HG03575 (cell line): Measurements from ENCODE around the gene WEE1.

ENCODE experiments used
- ATAC-seq: cut with Tn5 transposase; IDR thresholded peaks from one replicate; pipeline ENCODE4 v1.9.1; 2021; ENCODE audit not compliant: unreplicated experiment, insufficient number of reproducible peaks, low FRiP score; ENCODE audit errors: extremely low read depth

The WEE1 gene

DNA sequence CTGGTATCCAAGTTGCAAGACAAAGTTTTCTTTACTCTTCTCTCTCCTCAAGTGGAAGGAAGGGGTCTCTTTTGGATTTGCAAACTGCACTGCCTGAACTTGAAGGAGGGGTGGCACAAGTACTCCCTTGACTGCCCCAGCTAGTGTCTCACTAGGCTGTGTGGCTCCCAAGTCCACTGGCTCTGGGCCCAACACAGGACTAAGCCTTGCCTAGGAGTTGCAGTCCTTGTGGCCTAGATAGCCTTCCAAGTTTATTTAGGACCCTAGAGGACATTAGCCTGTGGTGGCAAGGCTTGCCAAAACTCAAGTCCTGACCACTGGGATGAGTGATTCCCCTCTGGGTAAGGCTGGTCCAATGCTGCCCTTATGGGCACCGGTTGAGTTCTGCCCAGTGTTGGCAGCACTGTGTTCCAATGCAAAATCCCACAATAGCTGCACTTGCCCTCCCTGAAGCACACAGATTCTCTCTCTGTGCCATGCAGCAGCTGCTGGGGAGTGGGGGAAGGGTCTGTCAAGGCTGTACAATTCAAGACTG is 10.2 kb upstream of the WEE1 start:
- ATAC-seq = no peak

DNA sequence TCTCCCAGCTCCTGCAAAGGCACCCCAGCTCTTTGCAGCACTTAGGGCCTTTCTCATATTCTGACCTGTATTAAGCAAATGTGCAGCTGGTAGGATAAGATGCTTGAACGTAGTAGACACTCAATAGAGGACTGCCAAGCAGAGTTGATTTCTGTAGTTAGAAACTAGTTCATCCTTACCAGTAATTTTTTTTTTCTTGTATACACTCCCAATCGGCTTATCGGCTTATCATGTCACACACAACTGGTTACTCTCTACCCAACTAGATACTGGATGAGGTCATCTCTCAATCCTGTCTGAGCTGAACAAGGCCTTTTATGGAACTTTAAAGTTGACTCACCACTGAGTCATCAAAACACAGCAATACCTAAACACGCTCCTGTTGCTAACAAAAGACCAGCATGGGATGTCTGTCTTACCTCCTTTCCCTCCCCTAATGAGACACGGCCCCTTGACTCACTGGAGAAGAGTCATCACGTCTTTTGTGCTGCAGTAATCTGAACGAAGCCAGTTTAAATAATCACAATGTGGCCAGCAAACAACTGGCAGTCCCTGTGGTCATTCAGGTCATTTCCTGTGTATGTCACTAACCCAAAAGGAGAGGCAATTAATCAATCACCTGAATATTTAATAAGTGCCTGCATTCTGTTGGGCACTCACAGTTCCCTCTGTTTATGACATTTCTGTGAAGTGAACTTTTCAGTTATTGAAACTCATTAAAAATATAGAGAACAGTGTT is 7.5 kb upstream of the WEE1 start:
- ATAC-seq = peak; percentile 73

DNA sequence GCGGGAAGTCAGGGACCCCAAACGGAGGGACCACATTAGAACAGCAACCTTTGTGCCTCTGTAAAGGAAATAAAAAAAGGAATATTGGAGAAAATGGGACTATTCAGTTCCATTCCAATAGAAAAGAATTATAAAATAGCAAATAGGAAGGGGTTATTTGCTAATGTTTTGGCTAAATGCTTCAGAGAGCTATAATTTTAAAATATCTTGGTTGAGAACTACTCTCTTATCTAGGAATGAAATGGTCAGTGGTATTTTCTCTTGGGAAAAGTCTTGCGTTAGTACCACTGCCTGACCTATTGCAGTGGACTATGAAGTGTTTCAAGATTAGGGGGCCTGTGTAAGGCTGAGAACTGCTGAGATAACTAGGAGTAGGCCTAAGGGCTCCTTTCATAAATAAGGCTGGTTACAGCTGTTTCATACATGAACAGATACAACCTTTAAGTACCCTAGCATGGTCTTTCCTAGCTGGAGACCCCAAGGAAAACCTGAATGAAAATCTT is 6.9 kb upstream of the WEE1 start:
- no peak for ATAC-seq

DNA sequence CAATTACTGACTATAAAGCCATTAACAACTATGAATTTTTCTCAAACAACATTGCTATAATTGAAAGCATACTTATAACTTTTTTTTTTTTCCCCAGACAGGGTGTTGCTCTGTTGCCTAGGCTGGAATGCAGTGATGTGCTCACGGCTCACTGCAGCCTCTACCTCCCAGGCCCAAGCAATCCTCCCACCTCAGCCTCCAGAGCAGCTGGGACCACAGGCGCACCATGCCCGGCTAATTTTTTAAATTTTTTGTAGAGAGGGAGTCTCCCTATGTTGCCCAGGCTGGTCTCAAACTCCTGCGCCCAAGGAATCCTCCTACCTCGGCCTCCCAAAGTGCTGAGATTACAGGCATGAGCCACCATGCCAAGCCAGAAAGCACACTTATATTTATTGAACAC is 6.1 kb upstream of the WEE1 start:
- ATAC-seq = no peak

- ATAC-seq = no peak
These were observed 5.2 kb upstream of the WEE1 start for GRCh38 chr11:9568161-9568853.

DNA sequence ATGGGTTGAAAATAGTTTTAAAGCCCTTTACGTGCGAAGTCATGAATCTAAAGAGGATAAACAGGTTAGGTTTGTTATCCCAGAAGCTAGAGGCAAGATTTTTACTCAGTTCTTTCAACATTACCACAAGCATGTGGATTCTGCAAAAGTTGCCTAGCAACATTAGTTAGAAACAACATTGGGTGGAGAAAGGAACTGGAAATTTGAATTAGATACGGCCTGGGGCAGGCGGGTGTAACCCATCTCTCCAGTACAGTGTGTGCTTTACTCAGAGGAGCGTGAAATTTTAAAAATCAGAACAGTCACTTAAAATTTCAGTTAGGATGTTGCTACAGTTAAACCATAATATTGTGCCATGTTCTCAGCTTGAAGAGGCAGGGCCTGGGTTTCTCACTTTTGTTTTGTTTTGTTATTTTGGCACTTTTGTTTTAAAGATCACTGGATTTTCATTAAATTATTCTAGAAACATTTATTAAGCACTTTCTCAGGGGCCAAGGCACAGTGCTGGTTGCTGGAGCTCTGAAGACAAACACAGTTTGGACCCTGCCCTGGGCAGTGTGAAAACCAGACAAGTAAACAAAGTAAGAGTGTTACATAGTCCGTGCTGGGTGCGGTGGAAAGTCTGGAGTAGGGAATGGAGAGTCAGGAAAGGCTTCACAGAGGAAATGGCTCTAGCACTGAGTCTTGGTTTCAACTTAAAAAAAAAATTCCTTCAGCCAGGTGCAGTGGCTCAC is 4.4 kb upstream of the WEE1 start:
- ATAC-seq = no peak

GRCh38 chr11:9569588-9570164 is 3.8 kb upstream of the WEE1 start:
- ATAC-seq = no peak

DNA sequence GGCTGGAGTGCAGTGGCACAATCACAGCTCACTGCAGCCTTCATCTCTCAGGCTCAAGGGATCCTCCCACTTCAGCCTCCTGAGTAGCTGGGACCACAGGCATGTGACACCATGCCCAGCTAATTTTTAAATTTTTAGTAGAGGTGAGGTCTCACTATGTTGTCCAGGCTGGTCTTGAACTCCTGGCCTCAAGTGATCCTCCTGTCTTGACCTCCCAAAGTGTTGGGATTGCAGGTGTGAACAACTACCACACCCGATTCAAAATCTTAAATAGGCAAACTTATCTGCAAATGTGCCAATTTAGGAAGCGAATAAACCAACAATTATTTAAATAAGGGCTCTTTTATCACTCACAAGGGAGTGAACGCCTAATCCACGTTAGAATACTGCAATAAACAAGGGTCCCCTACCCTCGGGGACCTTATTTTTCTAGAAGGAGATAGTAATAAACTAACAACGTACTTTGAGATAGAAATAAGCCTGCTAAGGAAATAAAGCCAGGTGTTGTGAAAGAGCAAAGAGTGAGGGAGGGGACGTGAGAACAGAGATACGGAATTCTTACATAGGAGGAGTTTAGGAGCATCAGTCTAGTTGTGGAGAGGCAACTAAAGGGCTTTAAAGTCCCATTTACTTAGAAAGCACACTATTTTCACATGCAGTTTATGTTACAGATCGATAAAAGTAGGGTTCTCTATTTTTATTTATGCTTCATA is 3.0 kb upstream of the WEE1 start:
- ATAC-seq = no peak

GRCh38 chr11:9571071-9571762 is 2.3 kb upstream of the WEE1 start:
- ATAC-seq = no peak

GRCh38 chr11:9571763-9572115 is 1.7 kb upstream of the WEE1 start:
- ATAC-seq = no peak

DNA sequence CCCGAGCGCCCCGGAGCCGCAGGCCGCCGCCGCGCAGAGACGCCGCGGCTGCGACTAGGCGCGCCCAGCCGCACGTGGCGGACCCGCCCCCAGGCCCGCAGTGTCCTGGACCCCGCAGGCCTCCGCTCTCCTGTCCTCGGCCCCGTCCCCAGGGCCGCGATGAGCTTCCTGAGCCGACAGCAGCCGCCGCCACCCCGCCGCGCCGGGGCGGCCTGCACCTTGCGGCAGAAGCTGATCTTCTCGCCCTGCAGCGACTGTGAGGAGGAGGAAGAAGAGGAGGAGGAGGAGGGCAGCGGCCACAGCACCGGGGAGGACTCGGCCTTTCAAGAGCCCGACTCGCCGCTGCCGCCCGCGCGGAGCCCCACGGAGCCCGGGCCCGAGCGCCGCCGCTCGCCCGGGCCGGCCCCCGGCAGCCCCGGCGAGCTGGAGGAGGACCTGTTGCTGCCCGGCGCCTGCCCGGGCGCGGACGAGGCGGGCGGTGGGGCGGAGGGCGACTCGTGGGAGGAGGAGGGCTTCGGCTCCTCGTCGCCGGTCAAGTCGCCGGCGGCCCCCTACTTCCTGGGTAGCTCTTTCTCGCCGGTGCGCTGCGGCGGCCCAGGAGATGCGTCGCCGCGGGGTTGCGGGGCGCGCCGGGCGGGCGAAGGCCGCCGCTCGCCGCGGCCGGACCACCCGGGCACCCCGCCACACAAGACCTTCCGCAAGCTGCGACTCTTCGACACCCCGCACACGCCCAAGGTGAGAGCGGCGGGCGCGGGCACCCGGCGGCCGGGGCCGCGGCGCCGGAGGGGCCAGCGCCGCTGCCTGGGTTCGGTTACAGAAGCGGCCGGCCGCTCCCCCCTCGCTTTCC is 528 bp downstream of the WEE1 start:
- ATAC-seq = peak; percentile 3

DNA sequence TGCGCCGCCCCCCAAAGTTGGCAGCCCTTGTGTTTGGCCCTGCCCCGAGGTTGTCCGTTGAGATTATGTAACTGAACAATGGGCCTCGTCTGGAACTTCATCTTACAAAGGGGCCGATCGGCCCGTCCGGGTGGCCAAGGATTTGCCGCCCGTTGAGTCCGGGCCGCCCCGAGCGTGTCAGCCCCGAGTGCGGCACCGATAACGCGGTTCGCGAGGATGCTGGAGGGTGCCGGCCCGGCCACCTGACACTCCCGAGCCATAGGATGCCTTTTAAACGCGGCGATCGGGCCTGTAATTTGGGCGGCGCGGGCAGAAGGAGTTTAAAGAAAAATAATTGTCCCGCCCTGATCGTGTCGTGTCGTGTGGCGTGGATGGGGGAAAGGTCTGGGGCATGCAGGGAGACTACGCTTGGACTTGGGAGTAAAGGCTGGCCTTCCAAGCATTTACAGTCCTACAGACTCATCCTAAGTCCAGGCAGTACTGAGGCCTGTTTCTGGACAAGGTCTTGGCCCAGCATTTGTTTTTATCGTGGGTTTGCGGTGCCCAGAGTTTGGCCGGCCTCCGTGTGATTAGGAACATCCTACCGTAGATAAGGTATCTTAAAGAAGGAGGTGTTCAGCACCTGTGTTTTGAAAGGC is 1.3 kb downstream of the WEE1 start:
- ATAC-seq = no peak

GRCh38 chr11:9575260-9576240 is 2.1 kb downstream of the WEE1 start:
- no peak for ATAC-seq

- ATAC-seq = no peak
These were observed 3.4 kb downstream of the WEE1 start for GRCh38 chr11:9576701-9577381.

GRCh38 chr11:9577556-9577955 is 4.1 kb downstream of the WEE1 start:
- ATAC-seq = no peak
